GM18907 (cell line): ENCODE measurements around the gene MTMR10.

Experiments
- ATAC-seq: cut with Tn5 transposase; IDR thresholded peaks from one replicate; pipeline ENCODE4 v1.9.1; 2021; ENCODE audit warnings: mild to moderate bottlenecking, moderate library complexity; ENCODE audit not compliant: unreplicated experiment

The MTMR10 gene, protein sequence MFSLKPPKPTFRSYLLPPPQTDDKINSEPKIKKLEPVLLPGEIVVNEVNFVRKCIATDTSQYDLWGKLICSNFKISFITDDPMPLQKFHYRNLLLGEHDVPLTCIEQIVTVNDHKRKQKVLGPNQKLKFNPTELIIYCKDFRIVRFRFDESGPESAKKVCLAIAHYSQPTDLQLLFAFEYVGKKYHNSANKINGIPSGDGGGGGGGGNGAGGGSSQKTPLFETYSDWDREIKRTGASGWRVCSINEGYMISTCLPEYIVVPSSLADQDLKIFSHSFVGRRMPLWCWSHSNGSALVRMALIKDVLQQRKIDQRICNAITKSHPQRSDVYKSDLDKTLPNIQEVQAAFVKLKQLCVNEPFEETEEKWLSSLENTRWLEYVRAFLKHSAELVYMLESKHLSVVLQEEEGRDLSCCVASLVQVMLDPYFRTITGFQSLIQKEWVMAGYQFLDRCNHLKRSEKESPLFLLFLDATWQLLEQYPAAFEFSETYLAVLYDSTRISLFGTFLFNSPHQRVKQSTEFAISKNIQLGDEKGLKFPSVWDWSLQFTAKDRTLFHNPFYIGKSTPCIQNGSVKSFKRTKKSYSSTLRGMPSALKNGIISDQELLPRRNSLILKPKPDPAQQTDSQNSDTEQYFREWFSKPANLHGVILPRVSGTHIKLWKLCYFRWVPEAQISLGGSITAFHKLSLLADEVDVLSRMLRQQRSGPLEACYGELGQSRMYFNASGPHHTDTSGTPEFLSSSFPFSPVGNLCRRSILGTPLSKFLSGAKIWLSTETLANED

DNA sequence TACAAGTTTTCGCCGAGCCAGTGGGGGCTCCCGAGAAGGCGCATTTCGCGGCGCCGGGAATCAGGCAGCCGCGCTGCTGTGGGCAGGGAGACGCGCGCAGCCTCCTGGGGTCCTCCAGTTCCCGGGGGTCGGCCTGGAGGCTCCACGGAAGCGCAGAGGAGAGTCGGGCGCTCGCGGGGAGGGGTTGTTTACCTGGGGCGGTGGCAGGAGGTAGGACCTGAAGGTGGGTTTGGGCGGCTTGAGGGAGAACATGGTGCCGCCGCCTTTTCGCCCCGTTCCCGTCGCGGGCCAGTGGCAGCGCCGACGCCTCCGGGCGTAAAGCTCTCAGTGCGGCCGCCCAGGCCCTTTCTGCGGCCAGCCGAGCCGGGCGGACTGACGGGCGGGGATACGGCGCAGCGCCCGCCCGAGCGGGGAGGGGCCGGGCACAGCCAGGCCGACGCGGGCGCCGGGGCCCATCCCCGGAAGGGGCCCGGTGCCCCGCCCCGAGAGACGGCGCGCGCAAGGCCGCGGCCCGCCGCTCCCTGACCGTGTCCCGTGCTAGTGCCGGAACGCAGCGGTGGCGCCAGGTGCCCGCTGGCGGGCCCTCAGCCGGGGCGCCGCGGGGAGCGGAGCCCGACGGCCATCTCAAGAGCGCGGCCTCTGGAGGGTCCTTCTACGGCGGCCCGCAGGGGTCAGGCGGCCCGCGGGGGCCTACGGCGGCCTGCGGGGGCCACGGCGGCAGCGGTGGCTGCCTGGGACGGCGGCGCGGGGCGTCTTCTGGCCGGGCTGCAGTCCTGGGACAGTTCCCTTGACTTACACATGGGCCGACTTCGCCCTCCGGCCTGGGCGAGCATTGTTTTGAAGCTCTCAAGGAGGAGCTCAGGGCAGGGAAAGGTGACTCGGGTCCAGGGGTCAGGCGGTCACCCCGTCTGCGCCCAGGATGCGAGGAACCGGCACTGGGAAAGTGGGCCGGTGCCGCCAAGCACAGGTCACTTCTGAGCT, at the start of gene MTMR10:
Gene MTMR10, minus strand, starts transcription at position 374 of the 981 bp plus-strand sequence. Its CDS starts 122 bp downstream, at position 252.
- peak; percentile 80 for ATAC-seq

DNA sequence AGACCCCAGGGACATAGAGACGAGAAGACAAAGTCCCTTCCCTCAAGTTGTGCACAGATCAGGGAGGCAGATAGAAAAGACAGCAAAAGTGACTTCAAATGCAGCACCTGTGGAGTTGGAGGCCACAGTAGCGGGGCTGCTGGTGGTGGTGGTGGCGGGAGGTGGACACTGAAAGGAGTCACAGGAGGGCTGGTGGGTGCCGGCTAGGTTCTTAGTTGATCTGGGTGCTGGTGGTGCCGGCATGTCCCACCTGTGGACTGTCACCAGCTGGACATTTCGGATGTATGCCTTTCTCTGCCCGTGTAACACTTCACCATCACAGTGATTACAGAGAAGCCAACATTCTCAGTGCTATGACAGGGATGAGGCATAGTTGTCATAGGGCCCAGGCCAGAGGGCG, 49.2 kb upstream of the MTMR10 start:
- ATAC-seq = no peak

DNA sequence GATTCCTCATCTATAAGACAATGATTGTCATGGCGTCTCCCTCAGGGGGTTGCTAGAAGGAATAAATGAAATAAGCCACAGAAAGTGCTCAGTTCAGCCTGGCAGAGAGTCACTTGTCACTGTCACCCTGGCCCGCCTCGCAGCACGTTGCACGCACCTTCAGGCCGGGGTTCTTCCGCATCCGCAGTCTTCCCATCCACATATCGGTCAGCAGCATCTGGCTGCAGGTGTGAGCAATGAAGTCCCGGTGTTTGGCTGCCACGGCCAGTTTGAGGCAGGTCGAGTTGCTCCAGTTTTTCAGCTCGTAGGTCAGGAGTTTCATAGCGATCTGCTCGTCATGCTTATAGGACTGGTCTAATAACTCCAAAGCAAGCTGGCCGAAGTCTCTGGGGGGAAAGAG, 48.5 kb upstream of the MTMR10 start:
- no peak for ATAC-seq

DNA sequence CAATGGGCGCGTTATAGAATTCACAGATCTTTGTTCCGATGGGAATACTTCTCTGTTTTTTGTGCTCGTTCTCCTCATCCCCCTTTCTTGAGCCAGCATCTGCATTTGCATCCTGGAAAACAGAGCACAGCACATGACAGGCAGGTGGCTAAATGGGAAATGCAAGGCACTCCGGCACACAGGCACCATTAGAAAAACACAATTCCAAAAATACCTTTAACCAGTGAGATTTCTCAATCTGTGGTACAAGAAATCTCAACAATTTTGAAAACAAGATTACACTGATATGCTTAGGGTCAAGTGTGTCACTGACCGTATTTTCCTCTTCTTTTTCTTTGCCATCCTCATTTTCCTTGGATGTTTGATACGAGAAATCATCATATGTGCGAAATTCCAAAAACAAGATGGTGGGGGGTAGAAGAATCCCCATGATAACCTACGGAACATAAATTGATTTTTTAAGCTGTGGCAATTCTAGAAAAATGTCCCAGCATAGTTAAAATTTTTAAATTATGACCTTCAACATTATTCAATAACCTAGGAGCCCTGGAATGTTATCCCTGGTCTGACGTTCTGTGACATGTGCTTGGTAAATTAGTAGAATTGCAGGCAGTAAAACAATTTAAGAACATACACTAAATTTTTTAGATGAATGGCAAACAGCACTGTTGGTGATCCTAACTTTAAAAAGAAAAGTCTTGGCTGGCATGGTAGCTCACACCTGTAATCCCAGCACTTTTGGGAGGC, 46.5 kb upstream of the MTMR10 start:
- no peak for ATAC-seq

DNA sequence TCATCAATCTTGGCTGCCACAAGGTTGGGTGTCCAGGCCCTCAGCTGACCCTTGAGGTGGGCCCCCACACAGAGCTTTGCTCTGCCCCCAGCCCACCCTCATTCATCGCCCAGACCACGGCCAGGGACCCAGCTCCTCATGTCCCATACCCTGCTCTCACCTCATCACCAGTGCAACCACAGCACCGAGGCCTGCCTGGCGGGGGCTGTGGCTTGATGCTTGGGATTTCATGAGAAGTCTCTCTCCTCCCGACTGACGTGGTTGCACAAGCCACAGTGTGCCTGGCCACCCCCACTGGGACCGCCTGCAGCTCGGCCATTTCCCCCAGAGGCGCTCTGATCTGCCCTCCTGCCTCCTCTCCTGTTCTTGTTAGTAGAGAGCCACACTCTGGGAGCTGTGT, 45.4 kb upstream of the MTMR10 start:
- ATAC-seq = no peak

DNA sequence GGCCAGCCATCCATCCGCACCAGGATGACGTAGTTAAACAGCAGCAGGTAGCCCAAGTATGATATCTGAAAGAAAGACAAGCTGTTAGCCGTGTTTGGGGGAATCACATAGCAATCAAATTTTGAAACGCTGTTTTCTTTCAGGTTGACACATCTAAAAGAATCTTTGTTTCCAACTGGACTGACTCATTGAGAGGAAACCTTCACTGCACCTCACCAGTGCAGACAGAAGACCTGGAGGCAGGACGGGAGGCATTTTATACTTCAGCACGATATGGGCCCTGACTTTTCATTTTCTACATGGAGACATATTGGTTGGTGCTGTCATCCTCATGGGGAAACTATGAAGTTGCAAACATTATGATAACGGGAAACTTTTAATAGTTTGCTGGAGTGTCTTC, 44.2 kb upstream of the MTMR10 start:
- ATAC-seq = no peak

DNA sequence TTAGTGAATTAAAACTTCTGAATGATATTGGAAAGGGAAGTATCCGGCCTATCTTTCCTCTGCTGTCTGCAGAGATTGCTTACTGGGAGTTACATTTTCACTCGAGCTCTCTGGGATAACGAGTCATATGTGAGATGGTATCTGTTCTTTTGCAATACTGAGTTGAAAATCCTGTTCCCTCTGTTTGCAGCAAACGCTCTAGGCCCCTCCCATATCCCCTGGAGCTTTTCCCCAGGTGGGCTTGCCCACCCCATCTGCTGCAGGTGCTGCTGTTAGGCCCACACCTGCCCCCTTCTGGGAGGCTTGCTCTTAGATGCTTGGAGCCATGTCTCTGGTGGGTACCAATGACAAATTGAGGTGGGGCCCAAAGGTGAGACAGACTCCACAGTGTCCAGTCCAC, 42.7 kb upstream of the MTMR10 start:
- no peak for ATAC-seq

DNA sequence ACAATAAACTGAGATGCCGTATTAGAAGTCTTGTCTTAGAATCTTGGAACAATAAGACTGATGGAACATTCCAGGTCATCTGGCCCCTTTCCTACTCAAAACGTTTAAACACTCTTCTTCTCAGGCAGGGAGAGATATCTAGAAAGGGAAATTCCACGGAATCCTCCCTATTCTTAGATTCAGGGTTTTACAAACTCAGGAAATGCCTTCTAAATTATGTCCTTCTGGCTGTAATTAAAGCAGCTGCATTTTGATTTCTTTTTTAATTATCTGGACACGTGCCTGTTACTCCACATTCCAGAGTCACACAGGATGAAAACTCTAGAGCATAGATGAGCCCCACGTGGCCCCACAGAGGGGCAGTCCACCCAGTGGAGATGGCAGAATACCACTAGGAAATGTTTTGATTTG, 41.5 kb upstream of the MTMR10 start:
- no peak for ATAC-seq

DNA sequence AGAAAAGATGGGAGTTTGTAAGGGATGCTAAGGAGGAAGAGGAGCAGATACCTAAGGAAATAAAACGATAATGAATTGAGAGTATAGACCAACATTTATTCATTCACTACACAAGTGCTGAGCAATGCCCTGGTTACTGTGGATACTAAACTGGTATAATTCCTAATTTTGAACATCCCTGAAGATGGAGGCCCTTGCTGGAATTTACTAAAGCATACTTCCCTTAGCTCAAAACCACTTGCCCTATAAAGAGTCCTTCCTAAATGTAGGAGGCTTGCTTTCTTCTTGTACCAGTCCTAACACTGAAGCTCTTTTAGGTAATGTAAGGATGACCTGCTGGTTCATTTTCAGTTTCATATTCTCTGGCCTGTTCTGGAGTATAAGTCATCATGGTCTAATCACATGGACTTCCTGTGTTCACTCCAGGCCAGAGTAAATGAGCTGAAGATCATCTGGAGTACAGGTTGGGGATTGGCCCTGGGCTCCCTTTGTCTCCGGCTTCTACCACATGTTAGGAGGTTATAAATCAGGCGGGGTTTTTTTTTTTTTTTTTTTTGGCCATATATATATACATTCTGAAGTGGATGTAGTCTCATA, 40.1 kb upstream of the MTMR10 start:
- peak; percentile 91 for ATAC-seq

DNA sequence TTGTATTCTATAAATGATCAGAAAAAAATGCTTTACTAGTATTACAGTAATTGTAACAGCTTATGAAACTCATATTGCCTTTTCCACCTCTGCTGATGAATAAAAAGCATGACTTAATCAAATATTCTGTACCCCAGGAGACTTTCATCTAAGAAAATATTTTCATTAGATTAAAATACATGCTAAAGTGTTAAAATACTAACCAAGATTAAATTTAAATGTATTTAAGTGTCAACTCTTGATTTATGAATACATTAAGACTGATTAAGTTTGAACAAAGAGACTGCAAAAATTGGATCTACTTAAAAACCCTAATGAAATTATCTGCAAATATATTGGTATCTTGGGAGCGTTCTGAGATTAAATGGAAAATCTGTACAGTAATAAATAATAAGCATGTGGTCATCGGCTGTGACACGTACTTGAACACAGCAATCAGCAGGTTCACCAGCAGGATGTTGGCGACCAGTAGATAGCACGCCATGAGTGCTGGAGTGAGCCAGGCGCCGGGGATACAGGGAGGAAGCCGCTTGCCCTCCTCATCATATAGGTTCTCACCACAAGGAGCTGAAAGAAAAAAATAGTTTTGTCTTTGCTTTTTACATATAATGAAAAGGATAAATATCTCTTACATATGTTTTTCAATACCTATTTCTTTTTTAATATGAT, 36.6 kb upstream of the MTMR10 start:
- no peak for ATAC-seq

DNA sequence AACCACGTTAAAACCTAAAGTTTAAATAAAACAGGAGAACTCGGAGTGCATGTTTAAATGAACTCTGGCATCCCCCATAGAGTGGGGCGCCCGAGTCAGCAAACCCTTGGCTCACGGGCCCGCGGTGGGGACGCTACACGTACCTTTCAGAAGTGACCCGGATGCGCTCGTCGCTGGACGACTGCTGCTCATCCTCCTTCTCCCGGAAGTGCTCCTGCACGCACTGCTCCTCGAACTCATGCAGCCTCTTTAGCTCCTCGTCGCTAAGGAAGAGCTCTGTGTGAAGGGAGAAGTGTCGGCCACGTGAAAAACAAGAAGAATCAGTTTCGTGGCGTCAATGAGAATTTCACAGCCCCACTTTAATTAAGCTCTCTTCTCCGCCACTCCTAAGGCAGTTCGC, 34.6 kb upstream of the MTMR10 start:
- no peak for ATAC-seq

DNA sequence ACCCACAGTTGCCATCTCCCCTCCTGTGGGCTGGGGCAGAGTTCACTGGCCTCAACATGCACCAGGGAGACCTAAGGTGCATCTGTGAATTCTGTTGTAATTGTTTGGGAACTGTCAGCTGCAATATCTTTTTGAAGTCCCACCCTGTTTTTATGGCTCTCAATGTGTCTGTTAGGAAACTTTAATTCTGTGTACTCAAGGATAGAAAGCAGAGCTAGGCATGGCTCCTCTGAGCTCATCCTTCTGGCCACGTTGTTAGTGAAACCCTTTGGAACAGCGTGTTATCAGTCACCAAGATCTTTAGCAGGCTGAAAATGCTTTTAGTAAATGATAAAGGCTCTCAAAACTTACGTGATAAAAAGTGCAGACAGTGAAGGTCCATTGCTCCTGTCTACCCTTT, 33.6 kb upstream of the MTMR10 start:
- ATAC-seq = no peak

DNA sequence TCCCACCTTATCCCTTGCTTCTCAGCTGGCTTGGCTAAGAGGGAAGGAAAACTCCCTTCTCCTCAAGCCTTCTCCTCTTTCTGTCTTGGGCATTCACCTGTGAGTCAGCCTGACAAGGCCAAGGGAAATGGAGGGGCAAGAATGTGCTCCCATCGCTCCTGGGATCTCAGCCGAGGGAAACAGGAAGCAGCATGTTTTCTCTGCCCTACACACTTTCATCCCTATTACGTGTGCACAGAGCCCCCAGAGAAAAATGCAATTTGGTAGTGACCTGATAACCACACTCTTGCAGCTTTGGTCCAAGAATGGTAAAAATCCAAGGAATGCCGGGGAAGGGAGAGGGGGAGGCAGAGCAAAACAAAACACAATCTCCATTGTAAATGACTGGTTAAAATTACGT, 32.9 kb upstream of the MTMR10 start:
- no peak for ATAC-seq

DNA sequence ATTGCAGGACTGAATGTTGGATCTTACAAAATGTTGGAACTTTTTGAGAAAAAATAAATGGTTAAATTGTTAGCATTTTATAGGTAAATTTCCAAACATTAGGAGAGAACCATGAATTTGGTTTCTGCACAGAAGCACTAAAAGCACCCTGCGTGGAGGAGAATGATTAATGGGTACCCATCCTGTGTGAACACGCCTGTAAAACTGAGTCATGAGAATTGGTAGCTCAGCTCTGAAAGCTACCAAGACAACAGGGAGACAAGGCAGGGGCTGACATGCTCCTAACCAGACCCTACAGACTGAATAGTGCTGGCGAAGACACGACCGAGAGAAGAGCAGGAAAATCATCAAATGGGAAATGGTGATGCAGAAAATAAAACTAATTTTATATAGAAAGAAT, 32.4 kb upstream of the MTMR10 start:
- no peak for ATAC-seq

DNA sequence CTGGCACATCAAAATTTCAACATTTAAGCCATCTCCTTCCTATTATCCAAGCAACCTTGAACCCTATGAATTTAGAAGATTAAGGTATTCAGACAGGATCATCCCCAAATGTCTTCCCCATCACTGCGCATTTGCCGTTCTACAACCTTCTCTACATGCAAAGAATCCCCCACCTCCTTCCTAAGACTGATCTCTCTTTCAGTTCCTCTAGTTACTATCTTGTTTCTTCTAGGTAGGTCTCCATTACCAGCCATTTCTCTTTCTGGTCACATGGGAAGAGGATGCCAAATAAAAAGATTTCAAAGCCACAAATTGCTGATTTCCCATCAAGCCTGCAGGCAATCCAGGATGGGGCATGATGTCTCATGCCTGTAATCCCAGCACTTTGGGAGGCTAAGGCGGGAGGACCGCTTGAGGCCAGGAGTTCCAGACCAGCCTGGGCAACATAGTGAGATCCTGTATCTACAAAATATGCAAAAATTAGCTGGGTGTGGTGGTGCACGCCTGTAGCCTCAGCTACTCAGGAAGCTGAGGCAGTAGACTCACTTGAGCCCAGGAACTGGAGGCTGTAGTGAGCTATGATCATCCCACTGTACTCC, 29.7 kb upstream of the MTMR10 start:
- ATAC-seq = no peak

DNA sequence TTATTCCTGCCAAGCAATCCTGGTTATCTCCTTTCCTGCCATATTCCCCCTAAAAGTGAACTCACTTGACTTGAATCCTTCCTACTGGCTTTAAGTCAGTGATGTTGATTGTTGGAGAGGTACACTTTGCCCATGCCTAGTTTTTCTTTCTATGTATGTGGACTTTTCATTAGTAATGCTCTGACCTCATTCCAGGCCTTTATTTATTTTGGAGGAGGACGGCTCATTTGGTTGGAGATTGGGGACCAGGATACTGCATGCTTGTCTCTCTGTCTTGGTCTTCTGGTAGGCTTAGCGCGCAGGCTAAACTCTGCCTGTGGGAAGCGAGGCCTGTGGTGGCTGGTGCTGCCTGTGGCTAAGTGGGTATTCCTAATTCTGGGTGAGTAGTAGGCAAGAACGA, 29.1 kb upstream of the MTMR10 start:
- ATAC-seq = no peak

DNA sequence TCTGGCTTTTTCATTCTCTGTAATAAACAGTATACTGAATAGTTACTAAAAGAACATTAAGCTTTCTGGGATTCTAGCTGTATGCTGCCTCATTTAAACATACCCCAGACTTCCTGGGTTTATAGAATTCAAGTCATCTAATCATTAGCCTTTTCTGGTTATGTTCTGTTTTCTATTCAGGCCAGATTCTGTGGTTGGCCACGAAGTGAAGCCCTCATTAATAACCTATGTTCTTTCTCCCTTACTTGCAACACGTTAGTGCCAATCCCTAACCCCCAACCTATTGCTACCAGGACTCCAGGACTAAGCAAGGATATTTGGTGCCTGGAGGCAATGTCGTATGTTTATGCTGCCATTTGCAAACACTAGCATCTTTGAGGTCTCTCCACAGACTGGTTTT, 28.6 kb upstream of the MTMR10 start:
- ATAC-seq = no peak

DNA sequence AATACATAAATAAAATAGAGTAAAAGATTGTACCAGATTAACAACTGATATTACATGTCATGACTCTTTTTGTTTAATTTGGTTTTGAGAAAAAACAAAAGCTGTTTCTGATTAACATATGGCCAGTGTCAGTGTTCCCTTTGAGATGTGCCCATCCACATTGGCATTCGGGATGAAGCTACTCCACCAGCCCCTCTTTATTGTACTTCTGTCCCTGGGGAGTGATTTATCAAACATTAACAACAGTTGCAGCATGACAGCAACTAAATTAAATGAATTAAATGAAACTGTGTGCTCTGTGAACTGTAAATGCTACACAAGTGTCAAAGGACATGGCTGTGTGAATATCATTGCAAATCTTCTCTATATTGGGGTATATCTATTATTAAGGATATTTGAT, 25.9 kb upstream of the MTMR10 start:
- ATAC-seq = no peak

DNA sequence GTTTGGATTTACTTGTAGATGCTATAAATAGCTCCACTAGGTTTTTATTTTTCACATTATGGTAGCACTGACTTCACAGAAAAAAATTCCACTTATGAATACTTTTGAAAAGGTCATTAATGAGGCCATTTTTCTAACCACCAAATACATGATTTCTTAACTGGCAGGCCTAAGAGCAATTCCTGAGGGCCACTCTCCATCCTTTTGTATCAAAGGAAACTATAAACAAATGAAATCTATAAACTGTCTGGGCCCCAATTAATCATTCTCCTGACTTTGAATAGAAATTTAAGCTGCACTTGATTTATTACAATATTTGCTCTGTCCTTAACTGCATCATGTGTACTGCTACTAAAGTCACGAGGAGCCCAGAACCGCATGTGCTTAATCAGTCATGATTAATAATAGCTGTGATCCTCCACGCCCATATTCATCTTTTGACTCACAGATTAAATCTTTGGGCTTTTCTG, 25.1 kb upstream of the MTMR10 start:
- ATAC-seq = no peak
